HG03066 (cell line): Measurements from ENCODE around the gene ASCC1.

ENCODE experiments used
- ATAC-seq: cut with Tn5 transposase; IDR thresholded peaks from one replicate; pipeline ENCODE4 v1.9.1; 2021; ENCODE audit warnings: low read depth; ENCODE audit not compliant: unreplicated experiment

ASCC1 gene

DNA sequence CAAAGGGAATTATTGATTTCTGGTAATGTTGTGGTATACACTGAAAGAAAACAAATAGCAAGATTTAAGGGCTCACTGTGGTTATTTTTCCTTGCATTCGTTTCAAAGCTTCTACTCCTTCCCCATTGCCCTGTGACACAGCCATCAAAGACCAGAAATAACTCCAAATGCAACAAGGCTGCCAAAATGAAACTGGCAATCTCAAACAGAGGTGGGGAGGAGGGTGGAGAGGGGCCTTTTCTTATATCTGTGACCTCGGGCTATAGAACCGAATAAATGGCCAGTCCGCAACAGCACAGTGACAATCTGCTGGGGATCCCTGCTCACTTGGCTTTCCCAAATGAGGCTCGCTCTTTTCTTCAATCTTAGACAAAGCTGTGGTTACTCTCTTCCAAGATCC lies 110.4 kb downstream of the ASCC1 start:
- no peak for ATAC-seq

DNA sequence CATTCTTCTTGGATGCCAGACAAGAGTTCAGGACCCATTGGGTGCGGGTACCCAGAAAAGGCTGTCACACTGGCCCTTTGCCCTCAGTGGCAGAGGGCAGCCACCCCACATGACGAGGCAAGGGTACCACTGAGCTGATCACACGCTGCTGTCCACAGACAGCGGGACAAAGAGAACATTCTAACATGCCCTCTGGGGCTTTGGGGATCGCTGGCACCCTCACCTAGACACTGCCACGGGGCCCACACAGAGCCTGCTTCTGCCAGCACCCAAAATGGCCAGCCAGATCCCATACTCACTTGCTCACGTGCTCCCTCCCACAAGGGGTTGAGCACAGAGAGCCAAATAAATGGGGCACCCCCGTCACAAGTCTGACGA lies 111.0 kb downstream of the ASCC1 start:
- ATAC-seq: no peak

DNA sequence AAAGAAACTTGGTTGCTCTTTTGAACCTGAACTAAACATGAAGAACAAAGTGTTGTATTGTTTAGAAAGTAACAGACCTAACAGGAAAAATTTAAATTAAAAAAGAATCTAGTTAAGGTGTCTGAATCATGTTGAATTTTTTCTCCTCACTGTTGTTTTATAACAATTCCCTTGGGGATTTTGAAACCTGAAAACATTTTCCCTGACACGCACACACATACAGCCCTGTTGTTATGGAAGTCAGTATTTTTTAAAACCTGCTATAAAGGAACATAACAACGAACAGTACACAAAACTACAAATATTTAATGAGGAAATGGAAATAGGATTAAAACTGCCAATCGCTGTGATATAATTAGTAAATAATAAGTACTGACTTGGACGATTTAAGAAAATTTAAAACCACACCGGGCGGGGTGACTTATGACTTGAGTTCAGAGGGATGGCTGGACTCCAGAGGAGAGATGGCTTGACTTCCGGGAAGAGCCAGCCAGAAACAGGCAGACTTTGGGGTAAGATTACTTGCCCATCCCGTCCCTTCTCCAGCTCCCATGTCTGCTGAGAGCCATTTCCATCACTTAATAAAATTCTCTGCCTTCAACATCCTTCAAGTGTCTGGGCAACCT lies 111.5 kb downstream of the ASCC1 start:
- ATAC-seq: no peak

DNA sequence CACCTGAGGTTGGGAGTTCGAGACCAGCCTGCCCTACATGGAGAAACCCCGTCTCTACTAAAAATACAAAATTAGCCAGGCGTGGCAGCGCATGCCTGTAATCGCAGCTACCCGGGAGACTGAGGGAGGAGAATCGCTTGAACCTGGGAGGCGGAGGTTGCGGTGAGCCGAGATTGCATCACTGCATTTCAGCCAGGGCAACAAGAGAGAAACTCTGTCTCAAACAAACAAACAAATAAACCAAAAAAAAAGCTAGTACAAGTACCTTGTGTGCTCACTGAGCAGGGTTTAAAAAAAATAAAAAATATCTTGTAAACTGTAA lies 116.5 kb downstream of the ASCC1 start:
- no peak for ATAC-seq

DNA sequence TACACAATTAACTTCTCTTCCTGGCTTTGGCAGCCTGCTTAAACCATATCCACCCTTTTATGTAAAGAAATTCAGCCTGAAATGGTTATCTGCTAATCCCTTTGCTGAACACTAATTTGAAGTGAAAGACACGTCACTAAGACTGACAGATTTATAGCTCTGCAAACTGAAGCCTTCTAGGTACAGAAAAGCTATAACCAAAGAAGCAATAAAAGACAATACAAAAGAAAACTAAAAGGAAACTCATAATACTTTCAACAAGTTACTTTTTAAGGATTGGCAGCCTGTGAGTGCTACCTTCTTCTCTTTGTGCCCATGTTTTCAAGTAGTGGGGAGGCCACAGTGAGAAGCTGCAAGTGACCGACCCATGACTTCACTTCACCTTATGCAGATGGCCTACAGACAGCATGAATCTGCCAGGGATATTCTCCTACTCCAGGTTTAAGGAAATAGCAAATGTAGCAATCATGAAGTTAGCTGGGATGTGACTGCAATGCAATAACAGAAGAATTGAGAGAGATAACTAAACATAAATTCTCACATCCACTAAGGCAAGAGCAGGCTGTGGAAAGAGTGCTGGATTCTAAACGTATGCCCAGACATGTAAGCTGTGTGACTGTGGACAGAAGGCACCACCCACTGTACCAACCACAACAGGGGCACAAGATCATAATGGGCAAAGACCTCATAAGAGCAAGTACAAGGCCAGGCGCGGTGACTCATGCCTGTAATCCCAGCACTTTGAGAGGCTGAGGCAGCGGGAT lies 117.1 kb downstream of the ASCC1 start:
- no peak for ATAC-seq

DNA sequence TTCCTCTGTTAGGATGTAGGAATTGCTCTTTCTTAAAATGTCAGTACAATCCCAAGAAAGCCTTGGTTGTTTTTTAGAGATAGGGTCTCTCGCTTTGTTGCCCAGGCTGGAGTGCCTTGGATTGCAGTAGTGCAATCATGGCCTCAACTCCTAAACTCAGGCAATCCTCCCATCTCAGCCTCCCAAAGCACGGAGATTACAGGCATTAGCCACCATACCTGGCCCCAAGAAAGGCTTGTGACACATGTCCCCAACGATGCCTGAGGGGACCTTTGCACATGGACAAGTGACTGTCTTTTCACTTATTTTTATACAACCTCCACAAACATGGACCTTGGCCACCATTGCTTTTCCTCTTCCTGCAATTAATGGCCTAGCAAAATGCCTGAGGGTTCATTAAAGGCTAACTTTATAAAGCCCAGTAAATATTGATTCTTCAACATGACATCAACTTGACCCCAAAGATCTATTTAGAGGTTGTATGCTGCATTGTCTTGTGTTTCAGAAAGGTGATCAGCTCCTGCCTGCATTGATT lies 117.7 kb downstream of the ASCC1 start:
- ATAC-seq: no peak

DNA sequence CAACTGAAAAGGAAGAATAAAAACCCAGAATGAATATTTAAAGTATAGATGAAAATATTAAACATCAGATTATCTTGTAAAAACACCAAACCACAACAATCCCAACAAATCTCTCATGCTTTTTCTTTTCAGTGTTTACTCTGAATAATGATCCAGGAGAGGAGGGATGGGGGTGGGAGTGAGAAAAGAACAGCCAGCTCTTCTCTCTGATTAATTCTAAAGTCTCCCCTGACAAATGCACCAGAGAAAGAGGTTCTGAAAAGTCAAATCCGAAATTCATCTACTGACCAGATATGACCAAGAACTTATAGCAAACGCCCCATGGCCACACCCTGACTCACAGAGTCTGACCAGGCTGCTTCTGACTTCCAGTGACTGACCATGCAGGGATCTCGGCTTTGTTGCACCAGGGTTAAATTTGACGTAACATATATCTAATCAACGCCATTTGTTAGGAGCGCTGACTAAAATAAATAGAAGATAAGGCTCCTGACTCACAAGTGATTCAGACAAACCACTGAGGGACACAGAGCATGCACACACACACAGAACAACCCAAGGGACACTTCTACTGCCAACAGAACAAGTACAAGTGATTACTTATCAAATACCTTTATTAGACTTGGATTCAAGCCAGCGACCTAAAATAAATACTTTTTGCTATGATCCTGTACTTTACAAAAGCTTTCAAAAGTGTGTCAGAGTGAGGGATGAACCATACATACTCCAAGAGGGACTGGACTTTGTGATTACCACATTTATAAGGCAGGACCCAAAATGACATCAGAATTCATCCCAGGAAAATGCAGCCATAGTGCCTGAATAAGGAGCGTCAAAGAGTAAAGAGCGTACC lies 118.4 kb downstream of the ASCC1 start:
- no peak for ATAC-seq

DNA sequence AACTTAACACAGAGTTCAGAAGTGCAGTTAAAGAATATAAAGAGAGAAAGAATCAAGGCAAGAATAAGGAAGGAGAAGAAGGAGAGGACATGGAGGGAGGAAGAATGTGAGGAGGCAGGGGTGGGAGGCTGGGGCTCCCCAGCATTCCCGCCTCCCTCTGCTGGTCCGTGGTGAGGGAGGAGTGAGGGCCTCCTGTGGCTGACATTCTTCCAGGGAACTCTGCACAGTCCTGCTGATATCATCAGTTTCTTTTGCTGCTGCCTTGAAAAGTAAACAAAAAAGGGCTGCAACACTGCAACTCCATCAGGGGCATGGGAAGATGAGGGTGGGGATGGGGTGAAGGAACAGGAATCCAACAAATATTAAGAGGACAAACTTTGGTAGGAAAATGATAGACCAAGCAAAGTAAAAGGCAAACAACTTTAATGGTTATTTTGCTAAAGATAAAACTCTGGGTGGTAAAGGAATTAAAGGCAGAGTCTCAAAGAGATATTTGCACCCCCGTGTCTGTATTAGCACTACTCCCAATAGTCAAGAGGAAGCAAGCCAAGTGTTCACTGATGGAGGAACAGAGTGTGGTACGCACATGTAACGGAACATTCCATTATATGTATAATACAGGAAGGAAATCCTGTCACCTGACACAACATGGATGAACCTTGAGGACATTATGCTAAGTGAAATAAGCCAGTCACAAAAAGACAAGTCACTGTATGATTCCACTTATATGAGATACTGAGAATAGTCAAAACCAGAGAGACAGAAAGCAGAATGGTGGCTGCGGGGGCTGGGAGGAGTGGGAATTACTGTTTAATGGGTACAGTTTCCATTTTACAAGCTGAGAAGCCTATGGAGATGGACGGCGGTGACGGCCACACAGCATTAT lies 119.7 kb downstream of the ASCC1 start:
- ATAC-seq: no peak

DNA sequence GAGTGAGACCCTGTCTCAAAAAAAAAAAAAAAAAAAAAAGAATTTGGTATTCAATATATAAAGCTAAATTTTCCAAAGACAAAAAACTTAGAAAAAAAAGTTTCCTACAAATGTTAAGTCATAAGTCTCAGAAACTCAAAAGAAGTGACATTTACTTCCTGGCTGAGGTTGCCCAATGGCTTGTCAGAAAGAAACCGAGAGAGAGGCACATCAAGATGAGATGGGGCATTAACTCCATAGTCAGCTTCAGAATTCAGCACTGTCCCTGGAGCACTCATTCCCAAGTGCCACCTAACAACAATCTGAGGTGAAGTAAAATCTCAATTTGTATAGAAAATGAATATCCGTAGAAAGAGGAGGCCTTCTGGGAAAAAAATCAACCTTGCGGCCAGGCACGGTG lies 120.9 kb downstream of the ASCC1 start:
- ATAC-seq: no peak

DNA sequence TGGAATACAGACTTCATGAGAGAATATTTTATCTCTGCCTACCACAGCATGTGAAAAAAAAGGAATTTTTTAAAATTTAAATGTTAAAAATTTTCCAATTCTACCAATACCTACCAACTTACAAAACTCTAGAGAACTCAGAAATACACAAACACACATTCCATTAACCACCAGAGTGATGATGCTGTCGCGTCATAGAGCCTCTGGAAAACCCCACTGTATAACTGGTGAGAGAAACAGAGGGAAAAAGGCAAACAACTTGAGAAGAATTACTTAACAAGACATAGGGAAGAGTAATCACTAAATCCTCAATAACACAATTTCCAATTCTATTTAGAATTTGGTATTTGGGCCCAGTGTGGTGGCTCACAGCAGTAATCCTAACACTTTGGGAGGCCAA lies 121.5 kb downstream of the ASCC1 start:
- ATAC-seq: no peak

DNA sequence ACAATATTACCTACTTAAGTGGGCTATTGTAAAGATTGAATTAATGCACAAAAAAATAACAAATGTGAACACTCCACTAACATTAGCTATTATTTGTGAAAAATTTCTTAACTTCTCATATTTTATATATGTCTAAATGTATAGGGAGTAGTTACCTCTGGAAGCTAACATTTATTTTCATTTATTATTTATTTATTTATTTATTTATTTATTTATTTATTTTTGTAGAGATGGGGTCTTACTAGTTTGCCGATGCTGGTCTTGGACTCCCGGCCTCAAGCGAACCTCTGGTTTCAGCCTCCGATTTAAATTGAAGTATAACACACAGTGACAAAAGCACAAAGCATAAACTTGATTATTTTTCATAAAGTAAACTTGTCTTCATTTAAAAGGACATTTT lies 122.6 kb downstream of the ASCC1 start:
- ATAC-seq: no peak

DNA sequence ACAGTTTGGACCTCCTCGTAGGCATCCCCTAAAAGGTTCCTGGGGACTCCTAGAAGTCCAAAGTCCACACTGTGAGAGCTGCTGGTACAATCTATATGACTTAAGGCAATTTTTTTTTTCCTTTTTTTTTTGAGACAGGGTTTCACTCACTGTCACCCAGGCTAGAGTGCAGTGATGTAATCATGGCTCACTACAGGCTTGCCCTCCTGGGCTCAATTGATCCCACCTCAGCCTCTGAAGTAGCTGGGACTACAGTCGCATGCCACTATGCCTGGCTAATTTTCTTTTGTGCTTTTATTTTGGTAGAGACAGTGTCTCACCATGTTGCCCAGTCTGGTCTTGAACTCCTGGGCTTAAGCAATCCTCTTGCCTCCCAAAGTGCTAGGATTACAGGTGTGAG lies 123.1 kb downstream of the ASCC1 start:
- ATAC-seq: no peak

DNA sequence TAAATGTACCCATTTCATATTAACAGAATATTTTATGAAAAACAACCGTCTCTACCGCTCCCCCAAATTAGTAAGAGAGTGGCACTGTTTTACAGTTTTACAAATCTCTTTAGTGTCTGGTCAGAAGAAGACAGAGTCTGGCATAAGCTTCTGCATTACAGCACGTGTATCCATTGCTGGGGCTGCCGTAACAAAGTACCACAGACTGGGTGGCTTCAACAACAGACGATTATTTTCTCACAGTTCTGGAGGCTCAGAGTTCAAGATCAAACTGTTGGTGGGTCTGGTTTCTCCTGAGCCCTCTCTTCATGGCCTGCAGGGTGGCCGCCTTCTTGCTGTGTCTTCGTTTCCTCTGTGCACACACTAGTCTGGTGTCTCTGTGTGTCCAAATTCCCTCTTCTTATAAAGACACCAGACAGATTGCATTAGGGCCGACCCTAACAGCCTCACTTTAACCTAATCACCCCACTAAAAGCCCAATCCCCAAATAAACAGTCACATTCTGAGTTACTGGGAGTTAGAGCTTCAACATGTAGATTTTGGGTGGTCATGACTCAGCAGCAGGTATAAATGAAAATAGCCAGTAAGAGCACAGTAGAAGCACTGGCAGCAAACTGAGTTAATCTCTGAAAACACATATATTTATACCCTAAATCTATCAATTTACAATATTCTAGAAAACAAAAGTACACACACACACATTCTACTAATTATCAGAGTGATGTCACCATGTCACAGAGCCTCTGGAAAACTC lies 123.7 kb downstream of the ASCC1 start:
- ATAC-seq: no peak

DNA sequence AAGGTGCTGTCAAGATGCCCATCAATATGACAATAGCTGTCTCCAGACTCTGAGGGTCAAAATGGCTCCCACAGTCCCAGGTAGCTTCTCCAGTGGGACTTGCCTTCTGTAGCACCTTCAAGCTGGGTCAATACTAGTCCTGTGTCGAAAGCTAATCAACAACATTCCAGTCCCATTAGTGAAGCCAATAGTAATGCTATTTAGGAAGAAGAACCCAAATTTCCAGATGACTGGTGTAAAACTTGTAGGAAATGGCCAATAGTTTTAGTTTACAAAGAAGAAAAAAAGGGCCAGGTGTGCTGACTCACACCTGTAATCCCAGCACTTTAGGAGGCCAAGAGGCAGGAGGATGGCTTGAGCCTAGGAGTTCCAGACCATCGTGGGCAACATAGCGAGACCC lies 125.8 kb downstream of the ASCC1 start:
- ATAC-seq: no peak

DNA sequence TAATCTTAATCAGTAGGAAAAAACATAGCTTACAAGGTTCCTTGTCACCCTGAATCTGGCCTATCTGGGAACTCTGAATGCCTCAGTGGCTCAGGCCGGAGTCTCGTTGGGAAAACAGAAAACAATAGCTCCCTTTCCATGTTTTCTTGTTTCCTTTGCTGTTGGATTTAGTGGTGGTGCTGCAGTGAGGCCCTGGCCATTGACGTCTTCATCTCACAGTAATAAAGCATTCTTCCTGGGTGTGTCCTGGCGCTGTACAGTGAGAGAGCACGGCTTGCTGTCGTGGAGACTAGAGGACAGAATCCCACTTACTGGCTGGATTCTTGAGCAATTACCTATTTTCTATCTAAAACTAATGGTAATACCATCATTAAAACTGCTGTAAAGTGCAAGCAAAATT lies 126.5 kb downstream of the ASCC1 start:
- no peak for ATAC-seq

DNA sequence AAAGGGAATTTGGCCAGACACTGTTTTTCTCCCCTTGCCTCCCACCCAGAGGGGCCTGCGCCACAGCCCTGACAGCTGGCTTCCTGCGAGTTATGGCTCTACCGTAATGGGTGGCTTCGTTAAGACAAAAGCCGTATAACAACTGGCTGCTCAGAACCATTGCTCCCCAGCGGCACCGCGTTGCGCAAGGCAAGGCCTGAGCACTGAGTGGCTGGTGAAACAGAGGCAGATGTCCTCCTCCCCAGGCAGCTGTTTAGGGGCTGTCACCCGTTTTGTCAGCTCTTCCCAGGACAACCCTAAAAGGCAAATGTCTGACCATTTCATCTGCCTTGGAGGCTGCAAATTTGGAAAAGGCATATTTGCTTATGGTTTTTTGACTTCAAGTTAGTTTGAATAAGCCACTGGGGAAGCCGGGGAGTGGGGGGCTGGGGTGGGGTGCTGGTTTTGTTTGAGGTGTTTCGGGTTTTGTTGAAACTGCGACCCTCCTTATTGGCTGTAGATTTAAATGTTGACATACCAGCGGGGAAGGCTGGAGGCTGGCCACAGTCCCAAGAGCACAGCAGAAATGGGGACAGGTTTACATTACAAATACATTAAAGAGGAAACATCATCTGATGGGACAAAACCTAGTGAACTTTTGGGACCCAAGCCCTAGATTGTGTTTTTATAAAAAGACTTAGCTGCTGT lies 127.0 kb downstream of the ASCC1 start:
- ATAC-seq: no peak

DNA sequence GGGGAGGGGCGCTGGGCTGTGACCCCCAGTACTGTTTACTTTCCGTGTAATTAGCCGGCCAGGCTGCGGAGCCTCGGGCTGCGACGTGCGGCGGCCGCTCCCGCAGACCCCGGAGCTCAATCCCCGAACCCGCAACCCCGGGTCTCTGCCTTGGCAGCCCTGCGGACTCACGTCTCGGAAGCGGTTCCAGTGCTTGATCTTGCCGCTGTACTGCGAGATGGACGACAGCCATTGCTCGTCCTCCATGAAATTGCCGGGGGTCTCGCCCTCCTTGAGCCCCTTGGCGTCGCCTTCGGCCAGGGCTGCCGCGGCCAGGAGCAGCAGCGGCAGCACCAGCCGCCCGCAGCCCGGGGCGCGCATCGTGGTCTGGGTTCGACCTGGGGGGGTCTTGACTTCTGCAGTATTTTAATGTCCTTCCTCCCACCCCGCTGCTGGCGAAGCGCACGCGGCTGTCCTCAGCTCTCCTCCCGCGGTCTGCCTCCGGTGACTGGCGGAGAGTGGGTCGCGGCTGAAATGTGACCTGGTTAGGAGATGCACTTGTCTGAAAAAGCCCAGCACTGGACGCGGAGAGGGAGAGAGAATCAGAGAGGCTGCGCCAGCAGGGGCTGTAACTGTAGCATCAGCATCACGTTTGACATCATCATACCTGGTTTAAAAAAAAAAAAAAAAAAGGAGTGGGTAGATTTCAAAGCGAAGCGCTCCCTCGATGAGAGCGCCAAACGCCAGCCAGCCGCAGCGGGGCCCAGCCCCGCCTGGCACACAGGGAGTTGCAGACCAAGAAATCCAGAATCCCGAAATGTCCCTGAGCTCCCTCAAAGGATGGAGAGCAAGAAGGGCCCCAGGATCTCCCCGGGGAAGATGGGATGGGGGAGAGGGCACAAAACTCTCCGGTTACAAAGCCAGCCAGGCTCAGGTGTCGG lies 127.8 kb downstream of the ASCC1 start, which contains the start of gene SPOCK2:
TSS of gene SPOCK2 (minus strand) at position 583 of the 920 bp plus-strand sequence. CDS start at position 360, 223 bp downstream.
- ATAC-seq: no peak

DNA sequence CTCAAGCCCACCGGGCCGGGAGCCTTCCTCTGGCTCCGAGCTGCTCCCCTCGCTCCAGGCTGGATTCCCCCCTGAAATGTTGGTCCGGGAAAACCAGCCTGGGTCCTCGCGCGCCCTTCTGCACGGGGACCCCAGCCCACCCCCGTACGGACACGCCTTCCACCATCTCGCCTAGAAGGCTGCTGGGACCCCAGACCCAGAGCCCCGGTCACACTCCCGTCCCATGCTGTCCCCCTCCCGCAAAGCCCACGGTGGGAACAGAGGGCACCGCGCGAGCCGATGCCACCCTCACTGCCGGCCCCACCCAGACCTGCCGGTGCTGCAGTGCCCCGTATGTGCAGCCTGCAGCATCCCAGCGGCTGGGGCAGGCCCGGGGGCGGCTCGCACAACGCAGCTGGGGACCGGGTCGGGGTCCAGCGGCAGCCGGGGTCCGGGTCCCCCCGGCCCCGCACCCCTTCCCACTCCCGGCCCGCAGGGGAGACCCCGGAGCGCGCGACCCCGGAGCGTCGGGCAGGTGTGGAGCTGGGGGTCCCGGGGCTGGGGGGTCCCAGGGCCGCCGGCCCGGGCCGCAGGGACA lies 128.6 kb downstream of the ASCC1 start:
- ATAC-seq: no peak
